Right ventricle myocardium inferior (tissue), 1 donor: ENCODE measurements around the gene FGF21. TPM values are rescaled to one million over a fixed set of nuclear protein-coding genes. Genes with fewer than 3 reads are reported as not detected.
"Not testable (repeated sequence)": the region's sequence is repeated elsewhere in the genome, so short reads cannot be mapped to it uniquely, and the experiment has no call there.

ENCODE experiments used
- ATAC-seq: fragments of 200-7000 bp; cut with Tn5 transposase; one replicate; pipeline ENCODE4 v1.9.1; 2020; ENCODE audit warnings: mild to moderate bottlenecking, moderate library complexity
- DNase-seq: peaks from one replicate; pipeline ENCODE4 v3.0.0; 2021; ENCODE audit errors: missing footprints
- intact Hi-C: fragments of 100-400 bp; cut with DNase I; formaldehyde crosslinking; loops from one replicate; pipeline ENCODE4 v1.11.0; 2022
- long read RNA-seq: library from polyadenylated mRNA; unstranded; transcript quantifications from one replicate; pipeline ENCODE4 v2.0.0, GENCODE V29; 2021
- total RNA-seq: library from RNA; stranded (reverse); fragmentation: NEBNext Ultra II Directional; extraction: Animal tissue kit (Norgen Biotek cat#: 25700); gene quantifications from one replicate; pipeline ENCODE4 v1.2.1, GENCODE V29; 2021
- donor health status: DM: no; HTN: yes; CAD: no; lungs with severe emphysema.

FGF21 gene, protein sequence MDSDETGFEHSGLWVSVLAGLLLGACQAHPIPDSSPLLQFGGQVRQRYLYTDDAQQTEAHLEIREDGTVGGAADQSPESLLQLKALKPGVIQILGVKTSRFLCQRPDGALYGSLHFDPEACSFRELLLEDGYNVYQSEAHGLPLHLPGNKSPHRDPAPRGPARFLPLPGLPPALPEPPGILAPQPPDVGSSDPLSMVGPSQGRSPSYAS
- not detected for total RNA-seq
- long read RNA-seq, result 0 reads

DNA sequence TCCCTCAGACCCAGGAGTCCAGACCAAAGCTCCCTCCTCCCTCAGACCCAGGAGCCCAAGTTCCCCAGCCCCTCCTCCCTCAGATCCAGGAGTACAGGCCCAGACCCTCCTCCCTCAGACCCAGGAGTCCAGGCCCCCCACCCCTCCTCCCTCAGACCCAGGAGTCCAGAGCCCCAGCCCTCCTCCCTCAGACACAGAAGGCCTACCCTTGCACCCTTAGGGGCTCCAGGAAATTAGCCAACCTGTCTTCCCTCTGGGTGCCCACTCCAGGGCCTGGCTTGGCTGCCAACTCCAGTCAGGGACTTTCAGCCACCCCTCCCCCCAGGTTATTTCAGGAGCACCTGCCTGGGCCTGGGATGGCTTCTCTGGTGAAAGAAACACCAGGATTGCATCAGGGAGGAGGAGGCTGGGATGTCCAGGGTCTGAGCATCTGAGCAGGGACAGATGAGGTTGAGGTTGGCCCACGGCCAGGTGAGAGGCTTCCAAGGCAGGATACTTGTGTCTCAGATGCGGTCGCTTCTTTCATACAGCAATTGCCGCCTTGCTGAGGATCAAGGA, at the start of gene FGF21:
TSS of gene FGF21 (plus strand) at position 441 of the 558 bp plus-strand sequence. CDS start 713 bp downstream, outside the sequence.
- intact Hi-C loops, result no loop called here
- DNase-seq (no peak), ATAC-seq (no peak)

GRCh38 chr19:48708471-48708870, 46.9 kb upstream of the FGF21 start:
- peak; percentile 34 for DNase-seq
- no peak for ATAC-seq
- intact Hi-C loops, result no loop called here

GRCh38 chr19:48711106-48711662, 44.1 kb upstream of the FGF21 start:
- intact Hi-C loops, result loop anchor here (5.0 kb wide), 1 partner anchor 74 kb away; the partner anchor contains the start of gene DBP
- no peak for ATAC-seq
- DNase-seq, result peak; percentile 22

- intact Hi-C loops, result loop anchor here (2.0 to 5.0 kb wide), 2 partner anchors 38 to 76 kb away; partner anchors contain the start of gene DBP
- ATAC-seq (no peak), DNase-seq (no peak)
Measured at GRCh38 chr19:48713041-48713863, 42.1 kb upstream of the FGF21 start.

- DNase-seq (peak; percentile 99), ATAC-seq (peak; percentile 92)
- intact Hi-C loops, result loop anchor here (1.0 to 5.0 kb wide), 3 partner anchors 24 to 77 kb away; partner anchors contain the start of gene DBP
Measured at GRCh38 chr19:48713864-48714755, 41.2 kb upstream of the FGF21 start.

DNA sequence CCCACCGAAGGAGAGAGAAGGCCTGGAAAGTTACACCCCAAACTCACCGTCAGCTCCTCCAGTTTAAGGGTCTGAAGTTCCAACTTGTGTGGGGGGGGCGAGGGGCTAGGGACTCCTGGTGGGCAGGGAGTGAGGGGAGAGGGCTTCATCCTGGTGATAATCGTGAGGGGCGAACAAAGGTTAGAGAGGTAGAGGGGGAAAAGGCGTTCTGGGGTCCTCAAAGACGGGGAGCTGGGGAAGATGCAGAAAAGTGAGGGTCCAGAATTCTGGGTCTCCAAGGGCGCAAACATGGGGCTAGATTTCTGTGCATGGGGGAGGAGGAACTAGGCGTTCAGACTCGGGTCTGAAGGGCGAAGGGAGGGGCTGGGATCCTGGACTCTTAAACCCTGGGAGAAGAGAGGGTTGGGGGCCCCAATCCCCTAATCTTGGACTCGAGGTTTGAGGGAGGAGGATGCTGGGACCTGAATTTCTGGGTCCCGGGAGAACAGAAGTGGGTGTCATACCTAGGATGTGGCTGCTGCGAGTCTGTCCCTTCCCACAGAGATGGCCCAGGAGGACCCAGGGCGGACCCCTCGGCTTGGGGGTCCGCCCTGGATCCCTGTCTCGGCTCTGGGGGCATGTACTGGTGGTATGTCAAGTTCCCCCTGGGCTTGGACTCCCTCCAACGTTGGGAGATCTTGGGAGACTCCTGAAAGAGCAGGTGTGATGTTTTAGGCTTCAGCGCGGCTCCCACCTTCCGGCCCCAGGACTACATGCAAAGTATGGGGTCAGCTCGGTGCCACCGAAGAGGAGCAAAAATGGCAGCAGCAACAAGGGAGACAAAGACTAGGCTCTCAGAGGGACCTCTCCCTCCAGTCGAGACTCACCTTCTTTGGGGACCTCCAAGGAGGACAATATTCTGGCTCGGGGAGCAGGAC, 40.3 kb upstream of the FGF21 start:
- DNase-seq, result peak; percentile 55
- intact Hi-C loops, result loop anchor here (1.0 to 5.0 kb wide), 2 partner anchors 23 to 78 kb away; partner anchors contain the start of gene DBP

GRCh38 chr19:48715681-48716171, 39.6 kb upstream of the FGF21 start:
- DNase-seq (peak; percentile 81), ATAC-seq (no peak)
- intact Hi-C loops, result no loop called here

More for the DNA sequence above, 40.3 kb upstream of the FGF21 start:
- ATAC-seq, result no peak

GRCh38 chr19:48716562-48717291, 38.6 kb upstream of the FGF21 start:
- no peak for ATAC-seq
- peak; percentile 81 for DNase-seq
- intact Hi-C loops, result no loop called here

GRCh38 chr19:48718106-48718505, 37.2 kb upstream of the FGF21 start:
- DNase-seq, intact Hi-C loops, ATAC-seq: not testable (repeated sequence)

GRCh38 chr19:48718711-48719231, 36.6 kb upstream of the FGF21 start:
- intact Hi-C loops, result no loop called here
- ATAC-seq, result no peak
- no peak for DNase-seq

DNA sequence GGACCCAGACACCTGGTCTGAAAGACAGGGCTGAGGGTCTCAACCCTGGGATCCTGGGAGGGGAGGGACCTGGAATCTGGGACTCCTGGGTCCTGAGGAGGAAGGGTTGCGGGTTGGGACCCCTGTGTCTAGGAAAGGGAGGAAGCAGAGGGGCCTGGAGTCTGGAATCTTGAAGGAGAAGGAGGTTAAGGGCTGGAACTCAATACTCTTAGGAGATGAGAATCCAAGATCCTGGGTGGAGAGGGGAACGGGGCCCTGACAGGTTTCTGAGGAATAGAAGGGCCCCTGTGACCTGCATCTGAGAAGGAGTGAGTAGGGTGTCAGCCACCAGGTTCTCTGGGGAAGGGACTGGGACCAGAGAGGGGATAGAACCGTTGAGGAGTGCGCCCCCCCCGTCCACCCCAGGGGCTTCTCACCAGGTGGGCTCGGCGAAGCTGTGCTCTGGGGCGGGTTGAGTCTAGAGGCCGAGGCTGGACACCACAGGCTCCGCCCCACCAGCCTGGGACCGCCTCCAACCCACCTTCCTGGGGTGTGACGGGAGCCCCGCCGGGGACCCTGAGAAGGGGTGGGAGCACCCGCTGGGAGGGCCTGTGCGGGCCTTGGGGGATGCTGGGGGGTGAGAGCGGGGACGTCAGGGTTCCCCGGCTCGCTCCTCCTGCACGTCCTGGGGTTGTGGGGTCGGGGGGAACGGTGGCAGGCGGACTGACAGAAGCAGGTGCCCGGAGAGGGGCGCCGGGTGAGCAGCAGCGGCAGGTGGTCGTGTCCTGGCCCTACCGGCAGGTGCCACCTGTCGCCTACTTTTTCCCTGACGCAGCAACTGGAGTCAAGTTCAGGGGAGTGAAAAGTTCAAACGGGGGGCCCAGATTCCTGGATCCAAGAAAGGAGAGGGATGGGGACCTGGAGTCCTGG, 35.8 kb upstream of the FGF21 start, which contains the start of gene MAMSTR:
TSS of gene MAMSTR (minus strand) at position 463 of the 909 bp plus-strand sequence. CDS start 694 bp downstream, outside the sequence.
- intact Hi-C loops, result no loop called here
- DNase-seq, result no peak
- ATAC-seq, result no peak

DNA sequence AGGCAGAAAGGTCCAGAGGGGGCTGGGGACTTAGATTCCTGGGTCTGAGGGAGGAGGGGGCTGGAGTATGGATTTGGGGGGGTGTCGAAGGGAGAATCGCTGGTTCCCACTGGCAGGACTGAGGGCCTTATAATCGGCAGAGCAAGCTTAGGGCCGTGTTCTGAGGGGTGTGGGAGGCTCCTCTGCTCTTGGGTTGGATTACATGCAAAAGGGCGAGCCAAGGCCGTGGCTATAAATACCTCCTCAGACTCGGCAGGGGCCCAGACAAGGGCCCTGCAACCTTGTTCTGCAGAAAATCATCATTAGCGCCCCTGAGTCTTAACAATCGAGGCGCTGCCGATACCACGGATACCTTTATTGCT, 35.1 kb upstream of the FGF21 start:
- DNase-seq, result no peak
- intact Hi-C loops, result no loop called here
- ATAC-seq, result peak; percentile 26

DNA sequence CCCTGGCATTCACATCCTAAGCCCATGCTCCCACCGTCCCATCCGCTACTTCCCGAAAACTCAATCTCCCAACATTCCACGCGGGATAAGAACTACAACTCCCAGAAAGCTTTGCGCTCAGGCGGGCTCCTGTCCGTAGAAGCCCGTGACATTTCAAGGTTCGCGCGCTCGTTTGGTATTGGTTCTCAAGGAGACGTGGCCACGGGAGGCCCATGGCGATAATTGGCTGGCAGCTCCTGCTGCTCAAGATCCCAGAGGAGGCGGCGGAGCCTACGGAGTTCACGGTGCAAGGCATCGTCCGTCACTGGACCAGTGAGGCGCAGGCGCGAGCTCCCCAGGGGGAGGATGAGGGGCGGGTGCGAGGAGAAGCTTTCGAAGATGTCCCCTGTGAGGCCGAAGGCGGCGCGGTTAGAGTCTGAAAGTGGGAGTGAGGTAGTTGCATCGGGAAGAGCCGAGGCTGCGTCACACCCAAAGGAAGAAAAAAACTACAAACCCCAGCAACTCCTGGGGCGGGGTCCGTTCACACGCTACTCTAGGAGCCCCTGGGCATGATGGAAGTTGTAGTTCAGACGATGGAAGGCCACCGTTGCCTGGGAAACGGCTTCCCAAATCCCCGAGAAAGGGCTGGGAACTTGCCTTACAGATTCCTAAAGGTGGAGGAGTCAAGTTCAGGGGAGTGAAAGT, 34.6 kb upstream of the FGF21 start:
- ATAC-seq (peak; percentile 88), DNase-seq (peak; percentile 99)
- intact Hi-C loops, result no loop called here

GRCh38 chr19:48722196-48722708, 33.1 kb upstream of the FGF21 start:
- no peak for ATAC-seq
- no peak for DNase-seq
- intact Hi-C loops, result no loop called here
